Parathyroid adenoma (tissue), 2 donors: Measurements from ENCODE around the gene PLSCR5.
A peak's percentile ranks its signal among the peaks of the same experiment; 100 is the strongest.

Experiments
- H2AFZ ChIP-seq: fragments of 300-600 bp; sonication (generic); one replicate; pipeline ENCODE4 v1.7.0; 2017; ENCODE audit warnings: antibody characterized with exemption, mild to moderate bottlenecking
- H3K27ac ChIP-seq: fragments of 300-600 bp; sonication (generic); one replicate; pipeline ENCODE4 v1.7.0; 2017
- H3K27me3 ChIP-seq: fragments of 300-600 bp; sonication (generic); one replicate; pipeline ENCODE4 v1.7.0; 2017; ENCODE audit warnings: low read length; ENCODE audit not compliant: control insufficient read depth, insufficient read depth
- H3K36me3 ChIP-seq: fragments of 300-600 bp; sonication (generic); one replicate; pipeline ENCODE4 v1.7.0; 2017; ENCODE audit warnings: low read length; ENCODE audit not compliant: control insufficient read depth, insufficient read depth
- H3K4me1 ChIP-seq: fragments of 300-600 bp; sonication (generic); one replicate; pipeline ENCODE4 v1.7.0; 2017; ENCODE audit warnings: control low read depth
- H3K4me2 ChIP-seq: fragments of 300-600 bp; sonication (generic); one replicate; pipeline ENCODE4 v1.7.0; 2017; ENCODE audit warnings: low read length
- H3K4me3 ChIP-seq: fragments of 300-600 bp; sonication (generic); one replicate; pipeline ENCODE4 v1.7.0; 2017; ENCODE audit warnings: low read depth, low read length
- H3K79me2 ChIP-seq: fragments of 300-600 bp; sonication (generic); one replicate; pipeline ENCODE4 v1.7.0; 2017; ENCODE audit warnings: control low read depth
- H3K9ac ChIP-seq: fragments of 300-600 bp; sonication (generic); one replicate; pipeline ENCODE4 v1.7.0; 2017; ENCODE audit warnings: mild to moderate bottlenecking
- H3K9me3 ChIP-seq: fragments of 300-600 bp; sonication (generic); one replicate; pipeline ENCODE4 v1.7.0; 2017; ENCODE audit warnings: low read length; ENCODE audit not compliant: control insufficient read depth
- TF ChIP-seq, protein P1 (sequence below): fragments of 300-600 bp; sonication (generic); IDR thresholded peaks from one replicate; pipeline ENCODE4 v1.7.0; 2017; ENCODE audit warnings: antibody characterized with exemption, mild to moderate bottlenecking
- donor health status: primary hyperparathyroidism.

PLSCR5 gene

DNA sequence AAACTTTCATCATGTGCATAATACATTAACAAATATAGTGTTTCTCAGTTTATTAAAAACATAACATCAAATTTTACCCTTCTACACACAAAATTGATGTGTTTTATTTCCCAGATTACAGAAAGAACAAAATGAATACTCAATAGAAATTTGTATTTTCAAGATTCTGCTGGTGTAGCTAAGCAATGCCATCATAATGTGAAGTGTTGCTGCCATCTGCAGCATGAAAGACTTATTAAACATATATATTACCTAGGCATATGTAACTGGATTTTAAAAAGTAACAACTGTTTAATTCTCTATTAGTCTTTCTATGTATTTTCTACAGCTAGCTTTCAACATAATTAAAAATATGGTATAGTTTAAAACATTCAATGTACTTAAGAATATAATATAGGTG, 27.5 kb downstream of the PLSCR5 start:
- no peaks in the 10 kb centered on the region for H3K79me2 ChIP-seq
- H3K27ac ChIP-seq, result no peak overlapping the region
- H3K4me3 ChIP-seq, result no peak overlapping the region
- no peaks in the 10 kb centered on the region for H3K9me3 ChIP-seq
- H3K4me2 ChIP-seq, result no peak overlapping the region
- H3K36me3 ChIP-seq, result no peaks in the 10 kb centered on the region
- no peak overlapping the region for H3K9ac ChIP-seq
- H2AFZ ChIP-seq, result no peak overlapping the region
- TF ChIP-seq, protein P1, sequence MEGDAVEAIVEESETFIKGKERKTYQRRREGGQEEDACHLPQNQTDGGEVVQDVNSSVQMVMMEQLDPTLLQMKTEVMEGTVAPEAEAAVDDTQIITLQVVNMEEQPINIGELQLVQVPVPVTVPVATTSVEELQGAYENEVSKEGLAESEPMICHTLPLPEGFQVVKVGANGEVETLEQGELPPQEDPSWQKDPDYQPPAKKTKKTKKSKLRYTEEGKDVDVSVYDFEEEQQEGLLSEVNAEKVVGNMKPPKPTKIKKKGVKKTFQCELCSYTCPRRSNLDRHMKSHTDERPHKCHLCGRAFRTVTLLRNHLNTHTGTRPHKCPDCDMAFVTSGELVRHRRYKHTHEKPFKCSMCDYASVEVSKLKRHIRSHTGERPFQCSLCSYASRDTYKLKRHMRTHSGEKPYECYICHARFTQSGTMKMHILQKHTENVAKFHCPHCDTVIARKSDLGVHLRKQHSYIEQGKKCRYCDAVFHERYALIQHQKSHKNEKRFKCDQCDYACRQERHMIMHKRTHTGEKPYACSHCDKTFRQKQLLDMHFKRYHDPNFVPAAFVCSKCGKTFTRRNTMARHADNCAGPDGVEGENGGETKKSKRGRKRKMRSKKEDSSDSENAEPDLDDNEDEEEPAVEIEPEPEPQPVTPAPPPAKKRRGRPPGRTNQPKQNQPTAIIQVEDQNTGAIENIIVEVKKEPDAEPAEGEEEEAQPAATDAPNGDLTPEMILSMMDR, result peak; percentile 22
- no peaks in the 10 kb centered on the region for H3K27me3 ChIP-seq
- no peaks in the 10 kb centered on the region for H3K4me1 ChIP-seq

DNA sequence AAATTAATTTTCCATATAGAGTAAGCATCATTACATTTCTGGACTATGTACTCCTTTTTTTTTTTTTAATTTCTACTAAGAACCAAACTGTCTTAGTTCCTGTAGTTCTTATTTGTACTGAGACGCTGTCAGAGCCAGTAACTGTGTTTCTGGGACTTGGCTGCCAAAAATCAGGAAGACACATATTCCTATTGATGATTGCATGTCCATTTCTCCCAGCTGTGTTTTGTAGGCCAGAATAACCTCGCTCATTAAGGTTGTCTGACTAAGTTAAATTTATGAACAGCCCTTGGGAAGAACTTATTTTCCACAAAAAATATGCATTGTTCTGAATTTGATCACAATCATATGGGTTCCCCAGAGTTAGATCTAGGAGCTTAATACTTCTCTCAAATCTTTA, 29.5 kb downstream of the PLSCR5 start:
- H2AFZ ChIP-seq, result no peak overlapping the region
- TF ChIP-seq, protein P1, result no peak
- H3K9ac ChIP-seq, result no peak overlapping the region
- H3K36me3 ChIP-seq, result no peaks in the 10 kb centered on the region
- H3K79me2 ChIP-seq, result no peaks in the 10 kb centered on the region
- H3K9me3 ChIP-seq, result no peaks in the 10 kb centered on the region
- no peak overlapping the region for H3K4me2 ChIP-seq
- no peak overlapping the region for H3K4me3 ChIP-seq
- no peak overlapping the region for H3K27ac ChIP-seq
- no peaks in the 10 kb centered on the region for H3K27me3 ChIP-seq
- H3K4me1 ChIP-seq, result no peaks in the 10 kb centered on the region

GRCh38 chr3:146574173-146574572, 31.0 kb downstream of the PLSCR5 start:
- H3K27me3 ChIP-seq, result no peaks in the 10 kb centered on the region
- TF ChIP-seq, protein P1, result no peak
- H3K9ac ChIP-seq, result peak overlapping the region; percentile 8
- no peaks in the 10 kb centered on the region for H3K79me2 ChIP-seq
- no peak overlapping the region for H3K4me2 ChIP-seq
- no peaks in the 10 kb centered on the region for H3K36me3 ChIP-seq
- H3K4me3 ChIP-seq, result no peak overlapping the region
- no peak overlapping the region for H2AFZ ChIP-seq
- no peaks in the 10 kb centered on the region for H3K9me3 ChIP-seq
- H3K27ac ChIP-seq, result no peak overlapping the region
- H3K4me1 ChIP-seq, result no peaks in the 10 kb centered on the region

GRCh38 chr3:146569314-146569713, 35.8 kb downstream of the PLSCR5 start:
- H3K9me3 ChIP-seq, result no peaks in the 10 kb centered on the region
- H3K27me3 ChIP-seq, result no peaks in the 10 kb centered on the region
- no peak overlapping the region for H3K4me2 ChIP-seq
- no peak overlapping the region for H3K9ac ChIP-seq
- no peaks in the 10 kb centered on the region for H3K36me3 ChIP-seq
- H3K4me3 ChIP-seq, result no peak overlapping the region
- TF ChIP-seq, protein P1, result no peak
- H3K79me2 ChIP-seq, result no peaks in the 10 kb centered on the region
- no peaks in the 10 kb centered on the region for H3K4me1 ChIP-seq
- no peak overlapping the region for H2AFZ ChIP-seq
- no peak overlapping the region for H3K27ac ChIP-seq

DNA sequence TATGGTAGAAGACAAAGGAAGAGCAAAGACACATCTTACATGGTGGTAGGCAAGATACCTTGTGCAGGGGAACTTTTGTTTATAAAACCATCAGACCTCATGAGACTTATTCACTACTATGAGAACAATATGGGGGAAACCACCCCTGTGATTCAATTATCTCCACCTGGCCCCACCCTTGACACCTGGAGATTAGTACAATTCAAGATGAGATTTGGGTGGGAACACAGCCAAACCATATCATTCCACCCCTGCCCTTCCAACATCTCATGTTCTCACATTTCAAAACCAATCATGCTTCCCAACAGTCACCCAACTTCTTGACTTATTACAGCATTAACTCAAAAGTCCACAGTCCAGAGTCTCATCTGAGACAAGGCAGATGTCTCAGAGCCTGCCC, 39.0 kb downstream of the PLSCR5 start:
- Histone ChIP-seq H3K27me3 (no peaks in the 10 kb centered on the region), H3K9me3 (no peaks in the 10 kb centered on the region), H3K79me2 (no peaks in the 10 kb centered on the region), H3K4me3 (no peak overlapping the region), H3K4me2 (no peak overlapping the region), H2AFZ (no peak overlapping the region), H3K4me1 (no peaks in the 10 kb centered on the region), H3K27ac (no peak overlapping the region), H3K9ac (no peak overlapping the region), H3K36me3 (no peaks in the 10 kb centered on the region)
- TF ChIP-seq, protein P1, result no peak
